GM23338 (cell line): ENCODE measurements around the gene NGB. TPM values are rescaled to one million over a fixed set of nuclear protein-coding genes. Genes with fewer than 3 reads are reported as not detected.

ENCODE experiments used
- ATAC-seq: fragments of 200-7000 bp; cut with Tn5 transposase; 3 replicates; pipeline ENCODE4 v1.9.1; 2020
- DNase-seq: peaks from one replicate; pipeline ENCODE4 v3.0.0-alpha.2; 2015; ENCODE audit warnings: low spot score
- H2AFZ ChIP-seq: fragments of 200-600 bp; sonication (generic); 2 replicates; pipeline ENCODE4 v1.8.0; 2016; ENCODE audit warnings: antibody characterized with exemption, mild to moderate bottlenecking, moderate library complexity
- H3F3A ChIP-seq: fragments of 200-600 bp; sonication (generic); replicated peaks from 2 replicates; pipeline ENCODE4 v1.8.0; 2017; ENCODE audit warnings: antibody characterized with exemption, mixed run types, low read depth
- H3K27ac ChIP-seq: fragments of 200-600 bp; sonication (generic); 2 replicates; pipeline ENCODE4 v1.6.1; 2016; ENCODE audit warnings: low read depth
- H3K27me3 ChIP-seq: fragments of 200-600 bp; sonication (generic); 2 replicates; pipeline ENCODE4 v1.8.0; 2016; ENCODE audit warnings: mild to moderate bottlenecking, mixed run types, moderate library complexity; ENCODE audit not compliant: insufficient read depth
- H3K36me3 ChIP-seq: fragments of 200-600 bp; sonication (generic); 2 replicates; pipeline ENCODE4 v1.8.0; 2016; ENCODE audit warnings: mild to moderate bottlenecking; ENCODE audit not compliant: insufficient read depth
- H3K4me1 ChIP-seq: fragments of 200-600 bp; sonication (generic); 2 replicates; pipeline ENCODE4 v1.8.0; 2016; ENCODE audit warnings: mild to moderate bottlenecking, moderate library complexity; ENCODE audit not compliant: insufficient read depth
- H3K4me2 ChIP-seq: fragments of 200-600 bp; sonication (generic); 2 replicates; pipeline ENCODE4 v1.7.1; 2017; ENCODE audit warnings: mixed run types
- H3K4me3 ChIP-seq: fragments of 200-600 bp; sonication (generic); 2 replicates; pipeline ENCODE4 v1.6.1; 2016; ENCODE audit warnings: mixed run types
- H3K79me2 ChIP-seq: fragments of 200-600 bp; sonication (generic); replicated peaks from 2 replicates; pipeline ENCODE4 v1.8.0; 2017; ENCODE audit warnings: mild to moderate bottlenecking; ENCODE audit not compliant: insufficient read depth
- H3K9me2 ChIP-seq: fragments of 200-600 bp; sonication (generic); 2 replicates; pipeline ENCODE4 v1.8.0; 2017; ENCODE audit not compliant: insufficient read depth
- H4K20me1 ChIP-seq: fragments of 200-600 bp; sonication (generic); replicated peaks from 2 replicates; pipeline ENCODE4 v1.8.0; 2017; ENCODE audit warnings: mild to moderate bottlenecking; ENCODE audit not compliant: insufficient read depth
- H3K27ac Mint-ChIP-seq: 2 replicates; pipeline ENCODE4 v1.8.0; 2020; ENCODE audit warnings: inconsistent platforms, mild to moderate bottlenecking, moderate library complexity, mixed read lengths
- H3K27me3 Mint-ChIP-seq: 3 replicates; pipeline ENCODE4 v1.8.0; 2022; ENCODE audit warnings: low read depth, mild to moderate bottlenecking, moderate library complexity, mixed read lengths, inconsistent platforms; ENCODE audit not compliant: insufficient read depth, poor library complexity
- H3K36me3 Mint-ChIP-seq: 3 replicates; pipeline ENCODE4 v1.8.0; 2021; ENCODE audit warnings: low read depth, mild to moderate bottlenecking, inconsistent platforms, moderate library complexity, mixed read lengths
- H3K4me1 Mint-ChIP-seq: 3 replicates; pipeline ENCODE4 v1.8.0; 2020; ENCODE audit warnings: mild to moderate bottlenecking, inconsistent platforms, mixed read lengths
- H3K4me3 Mint-ChIP-seq: 3 replicates; pipeline ENCODE4 v1.8.0; 2021; ENCODE audit warnings: moderate library complexity, mild to moderate bottlenecking, inconsistent platforms, mixed read lengths
- H3K9me3 Mint-ChIP-seq: 3 replicates; pipeline ENCODE4 v1.8.0; 2020; ENCODE audit warnings: moderate library complexity, mild to moderate bottlenecking, inconsistent platforms, mixed read lengths
- EZH2phosphoT487 ChIP-seq: fragments of 200-600 bp; sonication (generic); IDR thresholded peaks from one replicate; pipeline ENCODE4 v1.8.1; 2018; ENCODE audit warnings: antibody characterized with exemption; ENCODE audit not compliant: unreplicated experiment
- POLR2AphosphoS5 ChIP-seq: IDR thresholded peaks from 2 replicates; pipeline ENCODE4 v1.6.1; 2016; ENCODE audit warnings: antibody characterized with exemption, low read depth
- polyA plus RNA-seq: library from polyadenylated mRNA; unstranded; fragments of >200 nt; fragmentation: Nextera tagmentation; extraction: Ambion mirVana; gene quantifications from 2 replicates; pipeline ENCODE4 v1.2.1, GENCODE V29; 2016
- total RNA-seq: library from RNA; depleted of rRNA; stranded (reverse); fragments of >200 nt; shearing (Covaris generic); gene quantifications from 2 replicates; pipeline ENCODE4 v1.2.3, GENCODE V29; 2014
- TF ChIP-seq, protein P1 (sequence below), 2 experiments: fragments of 200-600 bp in 1 of 2; sonication (generic) in 1 of 2; conservative IDR thresholded peaks; 2 replicates each; pipeline versions ENCODE4 v1.5.1 to v1.6.1; 2016 to 2017; ENCODE audit warnings: antibody characterized with exemption in 2 of 2, low read depth in 2 of 2, mild to moderate bottlenecking in 2 of 2, moderate library complexity in 1 of 2
- TF ChIP-seq, protein P2 (sequence below): IDR thresholded peaks from 2 replicates; pipeline ENCODE4 v1.6.1; 2016; ENCODE audit warnings: antibody characterized with exemption
- TF ChIP-seq, protein P3 (sequence below): fragments of 250-450 bp; sonication (Bioruptor Pico); IDR thresholded peaks from 2 replicates; pipeline ENCODE4 v1.5.0; 2020; ENCODE audit warnings: mild to moderate bottlenecking, moderate library complexity

The NGB gene
- total and polyA plus RNA-seq, 2 experiments from 2014 or later, result 0.21 to 1.0 TPM

DNA sequence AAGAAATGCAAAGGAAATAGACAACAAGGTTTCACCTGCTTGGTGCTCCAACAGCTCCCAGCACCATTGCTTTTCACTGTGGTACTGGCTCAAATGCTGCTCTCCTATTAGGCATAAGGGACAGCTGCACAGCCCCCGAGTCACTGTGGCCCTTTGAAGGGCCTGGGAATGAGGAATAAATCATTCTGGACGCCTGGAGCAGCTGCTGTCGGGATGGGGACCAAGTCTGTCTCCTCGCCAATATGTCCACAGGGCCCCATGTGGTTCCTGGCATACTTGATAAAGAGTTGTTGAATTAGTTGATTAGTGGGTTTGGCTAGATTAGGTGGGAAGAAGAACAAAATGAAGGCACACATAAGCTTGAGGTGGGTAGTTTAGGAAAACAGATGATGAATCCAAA, 13.1 kb upstream of the NGB start (continued):
- TF ChIP-seq, protein P1, sequence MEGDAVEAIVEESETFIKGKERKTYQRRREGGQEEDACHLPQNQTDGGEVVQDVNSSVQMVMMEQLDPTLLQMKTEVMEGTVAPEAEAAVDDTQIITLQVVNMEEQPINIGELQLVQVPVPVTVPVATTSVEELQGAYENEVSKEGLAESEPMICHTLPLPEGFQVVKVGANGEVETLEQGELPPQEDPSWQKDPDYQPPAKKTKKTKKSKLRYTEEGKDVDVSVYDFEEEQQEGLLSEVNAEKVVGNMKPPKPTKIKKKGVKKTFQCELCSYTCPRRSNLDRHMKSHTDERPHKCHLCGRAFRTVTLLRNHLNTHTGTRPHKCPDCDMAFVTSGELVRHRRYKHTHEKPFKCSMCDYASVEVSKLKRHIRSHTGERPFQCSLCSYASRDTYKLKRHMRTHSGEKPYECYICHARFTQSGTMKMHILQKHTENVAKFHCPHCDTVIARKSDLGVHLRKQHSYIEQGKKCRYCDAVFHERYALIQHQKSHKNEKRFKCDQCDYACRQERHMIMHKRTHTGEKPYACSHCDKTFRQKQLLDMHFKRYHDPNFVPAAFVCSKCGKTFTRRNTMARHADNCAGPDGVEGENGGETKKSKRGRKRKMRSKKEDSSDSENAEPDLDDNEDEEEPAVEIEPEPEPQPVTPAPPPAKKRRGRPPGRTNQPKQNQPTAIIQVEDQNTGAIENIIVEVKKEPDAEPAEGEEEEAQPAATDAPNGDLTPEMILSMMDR (conservative IDR thresholded peaks at IDR 0.05; ENCODE audit: low read depth in 2 of 2), result no peak
- no peak for TF ChIP-seq POLR2AphosphoS5
- TF ChIP-seq, protein P2, sequence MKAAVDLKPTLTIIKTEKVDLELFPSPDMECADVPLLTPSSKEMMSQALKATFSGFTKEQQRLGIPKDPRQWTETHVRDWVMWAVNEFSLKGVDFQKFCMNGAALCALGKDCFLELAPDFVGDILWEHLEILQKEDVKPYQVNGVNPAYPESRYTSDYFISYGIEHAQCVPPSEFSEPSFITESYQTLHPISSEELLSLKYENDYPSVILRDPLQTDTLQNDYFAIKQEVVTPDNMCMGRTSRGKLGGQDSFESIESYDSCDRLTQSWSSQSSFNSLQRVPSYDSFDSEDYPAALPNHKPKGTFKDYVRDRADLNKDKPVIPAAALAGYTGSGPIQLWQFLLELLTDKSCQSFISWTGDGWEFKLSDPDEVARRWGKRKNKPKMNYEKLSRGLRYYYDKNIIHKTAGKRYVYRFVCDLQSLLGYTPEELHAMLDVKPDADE, result no peak

DNA sequence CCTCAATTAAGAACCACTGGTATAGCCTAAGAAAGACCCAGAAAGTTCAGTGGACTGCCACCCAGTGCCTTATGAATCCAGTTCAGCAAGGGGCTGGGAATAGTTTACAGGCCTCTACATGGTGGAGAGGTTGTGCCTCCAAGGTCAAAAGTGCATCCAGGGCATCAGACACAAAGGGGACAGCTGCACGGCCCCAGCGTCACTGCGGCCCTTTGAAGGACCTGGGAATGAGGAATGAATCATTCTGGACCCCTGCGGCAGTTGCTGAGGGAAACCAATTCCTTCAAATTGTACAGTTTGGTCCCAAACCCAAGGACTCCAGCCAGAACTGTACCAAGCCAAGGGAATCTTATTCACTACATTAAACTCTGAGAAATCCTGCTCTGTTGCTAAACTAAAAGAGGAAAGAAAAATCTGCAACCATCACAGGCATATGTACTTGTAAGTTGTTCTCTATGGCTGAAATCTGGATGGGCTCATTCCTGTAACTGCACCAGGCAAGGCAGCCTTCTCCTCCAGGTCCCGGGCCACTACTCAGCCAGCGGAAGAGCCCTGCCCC, 10.9 kb upstream of the NGB start:
- H3K4me1 Mint-ChIP-seq, result no peaks in the 10 kb centered on the region
- H3K9me3 Mint-ChIP-seq, result no peaks in the 10 kb centered on the region
- no peaks in the 10 kb centered on the region; the same call in 1 of the 2 replicates for H4K20me1 ChIP-seq

More for the DNA sequence above, 10.9 kb upstream of the NGB start:
- DNase-seq (no peak), ATAC-seq (no peak)
- no peak overlapping the region for H3K4me2 ChIP-seq
- no peak overlapping the region for H3K27ac Mint-ChIP-seq
- no peaks in the 10 kb centered on the region for H3K79me2 ChIP-seq
- H3K36me3 ChIP-seq, result peaks cover 17% of the 10 kb centered on the region
- no peaks in the 10 kb centered on the region for H3K27me3 ChIP-seq
- no peak overlapping the region for H3K4me3 Mint-ChIP-seq
- no peaks in the 10 kb centered on the region for H3K27me3 Mint-ChIP-seq
- peaks cover 34% of the 10 kb centered on the region for H3K36me3 Mint-ChIP-seq
- no peaks in the 10 kb centered on the region for H3F3A ChIP-seq
- H3K4me3 ChIP-seq, result no peak overlapping the region
- H2AFZ ChIP-seq, result no peak overlapping the region
- H3K4me1 ChIP-seq, result no peaks in the 10 kb centered on the region
- no peak overlapping the region for H3K27ac ChIP-seq
- TF ChIP-seq, protein P1 (conservative IDR thresholded peaks at IDR 0.05; ENCODE audit: low read depth in 2 of 2), result no peak
- TF ChIP-seq, protein P3, sequence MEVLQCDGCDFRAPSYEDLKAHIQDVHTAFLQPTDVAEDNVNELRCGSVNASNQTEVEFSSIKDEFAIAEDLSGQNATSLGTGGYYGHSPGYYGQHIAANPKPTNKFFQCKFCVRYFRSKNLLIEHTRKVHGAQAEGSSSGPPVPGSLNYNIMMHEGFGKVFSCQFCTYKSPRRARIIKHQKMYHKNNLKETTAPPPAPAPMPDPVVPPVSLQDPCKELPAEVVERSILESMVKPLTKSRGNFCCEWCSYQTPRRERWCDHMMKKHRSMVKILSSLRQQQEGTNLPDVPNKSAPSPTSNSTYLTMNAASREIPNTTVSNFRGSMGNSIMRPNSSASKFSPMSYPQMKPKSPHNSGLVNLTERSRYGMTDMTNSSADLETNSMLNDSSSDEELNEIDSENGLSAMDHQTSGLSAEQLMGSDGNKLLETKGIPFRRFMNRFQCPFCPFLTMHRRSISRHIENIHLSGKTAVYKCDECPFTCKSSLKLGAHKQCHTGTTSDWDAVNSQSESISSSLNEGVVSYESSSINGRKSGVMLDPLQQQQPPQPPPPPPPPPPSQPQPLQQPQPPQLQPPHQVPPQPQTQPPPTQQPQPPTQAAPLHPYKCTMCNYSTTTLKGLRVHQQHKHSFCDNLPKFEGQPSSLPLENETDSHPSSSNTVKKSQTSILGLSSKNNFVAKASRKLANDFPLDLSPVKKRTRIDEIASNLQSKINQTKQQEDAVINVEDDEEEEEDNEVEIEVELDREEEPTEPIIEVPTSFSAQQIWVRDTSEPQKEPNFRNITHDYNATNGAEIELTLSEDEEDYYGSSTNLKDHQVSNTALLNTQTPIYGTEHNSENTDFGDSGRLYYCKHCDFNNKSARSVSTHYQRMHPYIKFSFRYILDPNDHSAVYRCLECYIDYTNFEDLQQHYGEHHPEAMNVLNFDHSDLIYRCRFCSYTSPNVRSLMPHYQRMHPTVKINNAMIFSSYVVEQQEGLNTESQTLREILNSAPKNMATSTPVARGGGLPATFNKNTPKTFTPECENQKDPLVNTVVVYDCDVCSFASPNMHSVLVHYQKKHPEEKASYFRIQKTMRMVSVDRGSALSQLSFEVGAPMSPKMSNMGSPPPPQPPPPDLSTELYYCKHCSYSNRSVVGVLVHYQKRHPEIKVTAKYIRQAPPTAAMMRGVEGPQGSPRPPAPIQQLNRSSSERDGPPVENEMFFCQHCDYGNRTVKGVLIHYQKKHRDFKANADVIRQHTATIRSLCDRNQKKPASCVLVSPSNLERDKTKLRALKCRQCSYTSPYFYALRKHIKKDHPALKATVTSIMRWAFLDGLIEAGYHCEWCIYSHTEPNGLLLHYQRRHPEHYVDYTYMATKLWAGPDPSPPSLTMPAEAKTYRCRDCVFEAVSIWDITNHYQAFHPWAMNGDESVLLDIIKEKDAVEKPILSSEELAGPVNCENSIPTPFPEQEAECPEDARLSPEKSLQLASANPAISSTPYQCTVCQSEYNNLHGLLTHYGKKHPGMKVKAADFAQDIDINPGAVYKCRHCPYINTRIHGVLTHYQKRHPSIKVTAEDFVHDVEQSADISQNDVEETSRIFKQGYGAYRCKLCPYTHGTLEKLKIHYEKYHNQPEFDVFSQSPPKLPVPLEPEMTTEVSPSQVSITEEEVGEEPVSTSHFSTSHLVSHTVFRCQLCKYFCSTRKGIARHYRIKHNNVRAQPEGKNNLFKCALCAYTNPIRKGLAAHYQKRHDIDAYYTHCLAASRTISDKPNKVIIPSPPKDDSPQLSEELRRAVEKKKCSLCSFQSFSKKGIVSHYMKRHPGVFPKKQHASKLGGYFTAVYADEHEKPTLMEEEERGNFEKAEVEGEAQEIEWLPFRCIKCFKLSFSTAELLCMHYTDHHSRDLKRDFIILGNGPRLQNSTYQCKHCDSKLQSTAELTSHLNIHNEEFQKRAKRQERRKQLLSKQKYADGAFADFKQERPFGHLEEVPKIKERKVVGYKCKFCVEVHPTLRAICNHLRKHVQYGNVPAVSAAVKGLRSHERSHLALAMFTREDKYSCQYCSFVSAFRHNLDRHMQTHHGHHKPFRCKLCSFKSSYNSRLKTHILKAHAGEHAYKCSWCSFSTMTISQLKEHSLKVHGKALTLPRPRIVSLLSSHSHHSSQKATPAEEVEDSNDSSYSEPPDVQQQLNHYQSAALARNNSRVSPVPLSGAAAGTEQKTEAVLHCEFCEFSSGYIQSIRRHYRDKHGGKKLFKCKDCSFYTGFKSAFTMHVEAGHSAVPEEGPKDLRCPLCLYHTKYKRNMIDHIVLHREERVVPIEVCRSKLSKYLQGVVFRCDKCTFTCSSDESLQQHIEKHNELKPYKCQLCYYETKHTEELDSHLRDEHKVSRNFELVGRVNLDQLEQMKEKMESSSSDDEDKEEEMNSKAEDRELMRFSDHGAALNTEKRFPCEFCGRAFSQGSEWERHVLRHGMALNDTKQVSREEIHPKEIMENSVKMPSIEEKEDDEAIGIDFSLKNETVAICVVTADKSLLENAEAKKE (CRISPR knock-in tag), result no peak
- no peak for TF ChIP-seq EZH2phosphoT487
- TF ChIP-seq, protein P2, result no peak
- TF ChIP-seq POLR2AphosphoS5, result no peak
- no peaks in the 10 kb centered on the region for H3K9me2 ChIP-seq
